Testis (tissue), 2 donors: ENCODE measurements around the gene IFITM5.

Experiments used
- CTCF ChIP-seq, 3 experiments: fragments of 450-650 bp in 2 of 3; fragments of 200-600 bp in 1 of 3; sonication (generic) in 1 of 3; IDR thresholded peaks; one replicate each; pipeline ENCODE4 v1.5.1; 2016 to 2019; ENCODE audit warnings: antibody characterized with exemption in 3 of 3, mild to moderate bottlenecking in 2 of 3, moderate library complexity in 1 of 3
- POLR2A ChIP-seq: fragments of 450-650 bp; IDR thresholded peaks from one replicate; pipeline ENCODE4 v1.6.1; 2017; ENCODE audit warnings: antibody characterized with exemption, mild to moderate bottlenecking, moderate library complexity

- TF ChIP-seq CTCF (IDR thresholded peaks at IDR 0.05) (no peak), POLR2A (no peak)
These were observed 4.5 kb downstream of the IFITM5 start for GRCh38 chr11:294780-295179.
